DND-41 (cell line): ENCODE results near the gene KRT6B.

Source experiments
- EZH2 ChIP-seq: IDR thresholded peaks from 3 replicates; pipeline ENCODE4 v1.6.1; 2012; ENCODE audit warnings: borderline replicate concordance, low read depth, mild to moderate bottlenecking, moderate library complexity, low read length, inconsistent platforms; ENCODE audit not compliant: severe bottlenecking
- TF ChIP-seq, protein P1 (sequence below): IDR thresholded peaks from 2 replicates; pipeline ENCODE4 v1.5.1; 2012; ENCODE audit warnings: borderline replicate concordance, low read length, moderate library complexity, mild to moderate bottlenecking; ENCODE audit not compliant: poor library complexity, severe bottlenecking; ENCODE audit errors: extremely low read depth

DNA sequence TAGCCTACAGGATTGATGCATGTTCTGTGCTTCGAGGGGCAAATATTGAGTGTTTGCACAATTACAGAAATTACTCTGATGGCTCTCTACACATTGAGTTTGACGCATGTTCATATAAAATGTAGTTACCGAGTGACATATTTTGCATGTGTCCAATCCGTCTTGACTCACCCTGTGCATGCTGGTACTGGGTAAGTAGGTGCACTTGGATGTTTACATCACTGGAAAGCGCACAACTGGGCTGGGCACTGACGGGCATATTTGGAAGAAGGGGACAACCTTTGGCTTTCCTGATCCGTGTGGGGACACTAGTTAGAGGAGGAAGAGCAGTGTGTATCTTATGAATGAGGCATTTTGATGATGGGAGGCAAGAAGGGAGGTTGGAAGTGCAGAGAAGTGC, 46.0 kb upstream of the KRT6B start:
- TF ChIP-seq, protein P1, sequence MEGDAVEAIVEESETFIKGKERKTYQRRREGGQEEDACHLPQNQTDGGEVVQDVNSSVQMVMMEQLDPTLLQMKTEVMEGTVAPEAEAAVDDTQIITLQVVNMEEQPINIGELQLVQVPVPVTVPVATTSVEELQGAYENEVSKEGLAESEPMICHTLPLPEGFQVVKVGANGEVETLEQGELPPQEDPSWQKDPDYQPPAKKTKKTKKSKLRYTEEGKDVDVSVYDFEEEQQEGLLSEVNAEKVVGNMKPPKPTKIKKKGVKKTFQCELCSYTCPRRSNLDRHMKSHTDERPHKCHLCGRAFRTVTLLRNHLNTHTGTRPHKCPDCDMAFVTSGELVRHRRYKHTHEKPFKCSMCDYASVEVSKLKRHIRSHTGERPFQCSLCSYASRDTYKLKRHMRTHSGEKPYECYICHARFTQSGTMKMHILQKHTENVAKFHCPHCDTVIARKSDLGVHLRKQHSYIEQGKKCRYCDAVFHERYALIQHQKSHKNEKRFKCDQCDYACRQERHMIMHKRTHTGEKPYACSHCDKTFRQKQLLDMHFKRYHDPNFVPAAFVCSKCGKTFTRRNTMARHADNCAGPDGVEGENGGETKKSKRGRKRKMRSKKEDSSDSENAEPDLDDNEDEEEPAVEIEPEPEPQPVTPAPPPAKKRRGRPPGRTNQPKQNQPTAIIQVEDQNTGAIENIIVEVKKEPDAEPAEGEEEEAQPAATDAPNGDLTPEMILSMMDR = no peak
- TF ChIP-seq EZH2 = no peak
